GM23338 (cell line): ENCODE results near the gene PDZK1IP1.

Experiments
- CTCF ChIP-seq, 2 experiments: fragments of 200-600 bp in 1 of 2; sonication (generic) in 1 of 2; conservative IDR thresholded peaks; 2 replicates each; pipeline versions ENCODE4 v1.5.1 to v1.6.1; 2016 to 2017; ENCODE audit warnings: antibody characterized with exemption in 2 of 2, low read depth in 2 of 2, mild to moderate bottlenecking in 2 of 2, moderate library complexity in 1 of 2
- POLR2AphosphoS5 ChIP-seq: IDR thresholded peaks from 2 replicates; pipeline ENCODE4 v1.6.1; 2016; ENCODE audit warnings: antibody characterized with exemption, low read depth

GRCh38 chr1:47231301-47232186, 41.7 kb upstream of the PDZK1IP1 start:
- TF ChIP-seq CTCF (conservative IDR thresholded peaks at IDR 0.05; ENCODE audit: low read depth in 2 of 2) (no peak), POLR2AphosphoS5 (no peak)
